ENCODE data around the gene GAA. TPM values are rescaled to one million over a fixed set of nuclear protein-coding genes. Genes with fewer than 3 reads are reported as not detected.
A peak's percentile ranks its signal among the peaks of the same experiment; 100 is the strongest.

The GAA gene
- total RNA-seq, 2 donors from 2014 or later, result 167 to 217 TPM

DNA sequence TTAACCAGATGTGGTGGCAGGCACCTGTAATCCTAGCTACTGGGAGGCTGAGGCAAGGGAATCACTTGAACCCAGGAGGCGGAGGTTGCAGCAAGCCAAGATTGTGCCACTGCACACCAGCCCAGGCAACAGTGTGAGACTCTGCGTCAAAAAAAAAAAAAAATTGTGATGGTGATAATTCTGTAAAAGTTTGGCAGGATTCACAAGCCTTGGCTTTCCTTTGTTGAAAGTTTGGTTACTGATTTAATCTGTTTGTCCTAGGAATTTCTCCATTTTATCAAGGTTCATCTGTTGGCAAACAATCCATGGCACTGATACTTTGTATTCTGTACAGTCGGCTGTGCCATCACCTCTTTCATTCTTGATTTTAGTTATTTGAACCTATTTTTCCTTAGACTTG, 29.6 kb downstream of the GAA start:
- Histone ChIP-seq H3K9me3 (no peaks in the 10 kb centered on the region), H3K36me3 (no peaks in the 10 kb centered on the region), H3K27ac (no peak overlapping the region), H3K27me3 (replicated peaks; ENCODE audit: insufficient read depth) (no peaks in the 10 kb centered on the region), H3K4me3 (no peak overlapping the region), H3K4me1 (replicated peaks) (peaks cover 3% of the 10 kb centered on the region)
- intact Hi-C loops (cut with DNase I), result no loop called here
- WGBS, result 34% methylated on average over 3 of the region's 3 CpGs
- no peak for DNase-seq (ENCODE audit: low spot score)
- TF ChIP-seq, protein P1, sequence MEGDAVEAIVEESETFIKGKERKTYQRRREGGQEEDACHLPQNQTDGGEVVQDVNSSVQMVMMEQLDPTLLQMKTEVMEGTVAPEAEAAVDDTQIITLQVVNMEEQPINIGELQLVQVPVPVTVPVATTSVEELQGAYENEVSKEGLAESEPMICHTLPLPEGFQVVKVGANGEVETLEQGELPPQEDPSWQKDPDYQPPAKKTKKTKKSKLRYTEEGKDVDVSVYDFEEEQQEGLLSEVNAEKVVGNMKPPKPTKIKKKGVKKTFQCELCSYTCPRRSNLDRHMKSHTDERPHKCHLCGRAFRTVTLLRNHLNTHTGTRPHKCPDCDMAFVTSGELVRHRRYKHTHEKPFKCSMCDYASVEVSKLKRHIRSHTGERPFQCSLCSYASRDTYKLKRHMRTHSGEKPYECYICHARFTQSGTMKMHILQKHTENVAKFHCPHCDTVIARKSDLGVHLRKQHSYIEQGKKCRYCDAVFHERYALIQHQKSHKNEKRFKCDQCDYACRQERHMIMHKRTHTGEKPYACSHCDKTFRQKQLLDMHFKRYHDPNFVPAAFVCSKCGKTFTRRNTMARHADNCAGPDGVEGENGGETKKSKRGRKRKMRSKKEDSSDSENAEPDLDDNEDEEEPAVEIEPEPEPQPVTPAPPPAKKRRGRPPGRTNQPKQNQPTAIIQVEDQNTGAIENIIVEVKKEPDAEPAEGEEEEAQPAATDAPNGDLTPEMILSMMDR (IDR thresholded peaks at IDR 0.05), result no peak
- TF ChIP-seq POLR2A (IDR thresholded peaks at IDR 0.05), result no peak
- peak; percentile 39 for TF ChIP-seq POLR2AphosphoS5 (IDR thresholded peaks at IDR 0.05)

DNA sequence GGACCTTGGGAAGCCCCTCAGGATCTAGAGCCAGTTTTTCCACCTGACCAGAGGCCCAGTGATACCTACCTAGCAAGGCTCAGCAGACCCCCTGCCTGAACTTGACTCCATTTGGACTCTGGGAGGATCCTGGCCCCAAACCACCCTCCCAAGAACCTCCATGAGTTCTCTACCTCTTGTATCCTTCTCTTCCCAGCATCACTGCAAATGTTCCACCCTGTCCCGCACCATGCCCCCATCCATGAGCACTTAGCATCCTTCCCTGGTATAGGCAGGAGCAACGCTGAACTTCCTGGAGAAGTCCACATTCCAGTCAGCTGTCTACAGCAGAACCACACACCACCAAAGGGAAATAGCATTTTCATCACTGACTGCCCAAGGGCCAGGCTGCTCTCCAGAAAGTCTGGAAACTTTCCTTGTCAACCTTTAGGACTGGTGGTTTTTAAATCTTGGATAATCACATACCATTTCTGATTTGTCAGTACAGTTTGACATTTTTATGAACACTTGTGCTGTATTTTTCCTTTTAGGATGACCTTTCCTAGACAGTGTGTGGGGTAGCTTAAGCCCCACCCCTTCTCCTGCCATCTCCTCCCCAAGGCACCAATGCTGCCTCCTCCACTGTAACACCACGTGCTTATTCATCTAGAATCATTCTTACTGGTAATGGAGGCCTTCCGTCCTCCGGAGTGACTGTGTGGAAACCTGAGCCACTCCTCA, 31.7 kb downstream of the GAA start:
- 74% methylated on average over 5 of the region's 5 CpGs for WGBS
- H3K27me3 ChIP-seq (replicated peaks; ENCODE audit: insufficient read depth), result no peaks in the 10 kb centered on the region
- H3K9me3 ChIP-seq, result no peaks in the 10 kb centered on the region
- DNase-seq (ENCODE audit: low spot score), result no peak
- TF ChIP-seq, protein P1 (IDR thresholded peaks at IDR 0.05), result no peak
- no peak for TF ChIP-seq POLR2A (IDR thresholded peaks at IDR 0.05)
- TF ChIP-seq POLR2AphosphoS5 (IDR thresholded peaks at IDR 0.05), result no peak
- peak overlapping the region in 1 of 2 donors; percentile 24 for H3K27ac ChIP-seq
- intact Hi-C loops (cut with DNase I), result no loop called here
- H3K4me1 ChIP-seq (replicated peaks), result peaks cover 3% of the 10 kb centered on the region
- H3K4me3 ChIP-seq, result no peak overlapping the region
- H3K36me3 ChIP-seq, result peaks cover 6 to 14% of the 10 kb centered on the region in 2 donors

DNA sequence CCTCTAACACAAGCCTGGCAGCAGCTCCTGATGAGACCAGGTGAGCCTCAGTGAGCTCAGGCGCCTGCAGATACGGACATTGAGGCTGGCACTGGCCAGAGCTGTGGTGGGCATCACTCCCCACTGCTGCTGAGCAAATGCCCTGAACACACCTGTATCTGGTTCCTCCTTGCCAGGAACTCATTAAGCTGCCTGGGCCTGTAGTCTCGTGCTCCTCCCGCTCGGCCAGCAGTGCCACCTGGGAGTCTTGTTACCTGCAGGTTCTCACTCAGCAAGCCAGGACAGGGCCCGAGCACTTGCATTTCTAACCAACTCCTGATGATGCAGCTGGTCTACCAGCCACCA, 32.2 kb downstream of the GAA start:
- peaks cover 6 to 20% of the 10 kb centered on the region in 2 donors for H3K36me3 ChIP-seq
- WGBS, result 61% methylated on average over 6 of the region's 6 CpGs
- peak; percentile 48 for DNase-seq (ENCODE audit: low spot score)

DNA sequence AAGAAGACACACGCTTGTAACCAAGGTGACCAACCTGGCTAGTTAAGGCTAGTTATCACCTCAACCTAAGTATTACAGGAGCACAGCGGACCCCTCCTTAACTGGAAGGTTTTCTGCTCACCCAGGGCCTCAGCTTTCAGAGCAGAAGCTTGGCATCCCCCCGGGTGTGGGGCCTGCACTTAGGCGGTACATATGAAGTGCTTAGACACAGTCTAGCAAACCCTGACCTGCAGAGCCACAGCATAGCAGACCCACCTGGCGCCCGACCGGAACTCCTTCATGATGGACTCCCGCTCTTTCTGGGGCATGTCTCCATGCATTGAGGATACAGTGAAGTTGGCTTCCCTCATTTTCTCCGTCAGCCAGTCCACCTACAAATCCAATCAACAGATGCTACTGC, 35.8 kb downstream of the GAA start:
- TF ChIP-seq, protein P1 (IDR thresholded peaks at IDR 0.05), result no peak
- no peak for TF ChIP-seq POLR2AphosphoS5 (IDR thresholded peaks at IDR 0.05)
- TF ChIP-seq POLR2A (IDR thresholded peaks at IDR 0.05), result no peak
- intact Hi-C loops (cut with DNase I), result no loop called here
- no peaks in the 10 kb centered on the region for H3K27me3 ChIP-seq (replicated peaks; ENCODE audit: insufficient read depth)
- DNase-seq (ENCODE audit: low spot score), result no peak
- no peak overlapping the region for H3K4me3 ChIP-seq
- H3K27ac ChIP-seq, result no peak overlapping the region
- WGBS, result 90% methylated on average over 9 of the region's 9 CpGs
- peaks cover 9 to 24% of the 10 kb centered on the region in 2 donors for H3K36me3 ChIP-seq
- H3K4me1 ChIP-seq (replicated peaks), result no peaks in the 10 kb centered on the region
- H3K9me3 ChIP-seq, result no peaks in the 10 kb centered on the region

More for the DNA sequence above, 32.2 kb downstream of the GAA start:
- intact Hi-C loops (cut with DNase I), result no loop called here
- Histone ChIP-seq H3K9me3 (no peaks in the 10 kb centered on the region), H3K4me3 (no peak overlapping the region), H3K27me3 (replicated peaks; ENCODE audit: insufficient read depth) (no peaks in the 10 kb centered on the region), H3K4me1 (replicated peaks) (peaks cover 3% of the 10 kb centered on the region), H3K27ac (peak overlapping the region in 1 of 2 donors; percentile 24)
- TF ChIP-seq POLR2AphosphoS5 (IDR thresholded peaks at IDR 0.05) (no peak), POLR2A (IDR thresholded peaks at IDR 0.05) (no peak)
- TF ChIP-seq, protein P1 (IDR thresholded peaks at IDR 0.05), result no peak

DNA sequence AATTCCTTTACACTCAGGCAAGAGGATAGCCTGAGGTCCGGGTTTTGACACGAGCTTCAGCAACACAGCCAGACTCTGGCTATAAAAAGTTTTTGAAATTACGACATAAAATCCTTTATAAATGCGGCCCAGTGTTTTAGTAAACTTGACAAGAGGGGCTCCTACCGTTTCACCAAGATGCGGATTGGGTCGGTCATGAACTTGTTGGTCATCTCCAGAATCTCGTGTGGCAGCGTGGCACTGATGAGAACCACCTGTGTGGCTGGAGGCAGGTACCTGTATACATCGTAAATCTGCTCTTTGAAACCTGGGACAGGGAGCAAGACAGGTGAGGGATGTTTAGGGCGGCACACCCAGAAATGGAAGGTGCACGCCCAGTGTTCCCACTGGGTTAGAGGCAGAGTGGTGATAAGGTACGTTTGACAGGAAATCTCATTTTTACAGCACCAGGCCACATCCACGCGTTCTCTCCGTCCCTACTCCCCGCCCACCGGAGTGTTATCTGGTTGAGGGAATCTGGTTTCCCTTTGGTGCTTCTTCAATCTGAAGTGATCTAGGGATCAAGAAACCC, 37.6 kb downstream of the GAA start:
- no peak overlapping the region for H3K27ac ChIP-seq
- H3K27me3 ChIP-seq (replicated peaks; ENCODE audit: insufficient read depth), result no peaks in the 10 kb centered on the region
- DNase-seq (ENCODE audit: low spot score), result no peak
- TF ChIP-seq POLR2AphosphoS5 (IDR thresholded peaks at IDR 0.05), result no peak
- TF ChIP-seq, protein P1 (IDR thresholded peaks at IDR 0.05), result no peak
- no peak for TF ChIP-seq POLR2A (IDR thresholded peaks at IDR 0.05)
- WGBS, result 84% methylated on average over 18 of the region's 18 CpGs
- no peak overlapping the region for H3K4me3 ChIP-seq
- no peaks in the 10 kb centered on the region for H3K9me3 ChIP-seq
- intact Hi-C loops (cut with DNase I), result no loop called here
- peaks cover 14 to 30% of the 10 kb centered on the region in 2 donors for H3K36me3 ChIP-seq
- H3K4me1 ChIP-seq (replicated peaks), result no peaks in the 10 kb centered on the region
